ENCODE results near the gene CREB5. TPM values are rescaled to one million over a fixed set of nuclear protein-coding genes. Genes with fewer than 3 reads are reported as not detected.
A peak's percentile ranks its signal among the peaks of the same experiment; 100 is the strongest.

Gene CREB5
- total RNA-seq, 4 donors from 2014 or later, result 0.90 to 10.1 (median 4.9) TPM

DNA sequence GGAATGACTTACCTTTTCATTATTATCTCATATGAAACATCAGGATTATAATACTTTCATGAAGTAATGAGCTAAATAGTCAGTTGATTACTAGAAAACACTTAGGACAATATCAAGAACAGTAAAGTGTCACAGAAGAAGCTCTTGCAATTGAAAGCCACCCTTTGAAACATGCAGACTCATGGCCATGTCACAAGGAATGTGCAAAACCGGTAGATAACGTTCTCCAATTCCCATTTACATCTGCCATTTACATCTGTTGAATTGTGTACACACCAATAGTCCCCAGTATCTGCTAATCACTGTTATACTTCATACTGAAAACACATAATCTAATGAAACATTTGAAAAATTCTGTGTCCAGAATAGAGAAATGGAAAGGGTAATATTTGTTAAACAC, 237.5 kb downstream of the CREB5 start:
- DNase-seq (no peak), ATAC-seq (no peak)
- in situ Hi-C loops (cut with MboI; ENCODE audit: low sequenced_read_pairs in 4 of 4) (no loop called here), intact Hi-C loops (cut with DNase I; ENCODE audit: low total_unique reads) (no loop called here)
- Histone ChIP-seq H3K27me3 (no peaks in the 10 kb centered on the region), H3K4me3 (no peak overlapping the region), H3K27ac (no peak overlapping the region), H3K4me1 (peaks cover 4 to 15% of the 10 kb centered on the region in 2 donors), H3K9me3 (no peaks in the 10 kb centered on the region), H3K36me3 (no peaks in the 10 kb centered on the region)
- TF ChIP-seq POLR2A (IDR thresholded peaks at IDR 0.05), result no peak
- TF ChIP-seq, protein P1, sequence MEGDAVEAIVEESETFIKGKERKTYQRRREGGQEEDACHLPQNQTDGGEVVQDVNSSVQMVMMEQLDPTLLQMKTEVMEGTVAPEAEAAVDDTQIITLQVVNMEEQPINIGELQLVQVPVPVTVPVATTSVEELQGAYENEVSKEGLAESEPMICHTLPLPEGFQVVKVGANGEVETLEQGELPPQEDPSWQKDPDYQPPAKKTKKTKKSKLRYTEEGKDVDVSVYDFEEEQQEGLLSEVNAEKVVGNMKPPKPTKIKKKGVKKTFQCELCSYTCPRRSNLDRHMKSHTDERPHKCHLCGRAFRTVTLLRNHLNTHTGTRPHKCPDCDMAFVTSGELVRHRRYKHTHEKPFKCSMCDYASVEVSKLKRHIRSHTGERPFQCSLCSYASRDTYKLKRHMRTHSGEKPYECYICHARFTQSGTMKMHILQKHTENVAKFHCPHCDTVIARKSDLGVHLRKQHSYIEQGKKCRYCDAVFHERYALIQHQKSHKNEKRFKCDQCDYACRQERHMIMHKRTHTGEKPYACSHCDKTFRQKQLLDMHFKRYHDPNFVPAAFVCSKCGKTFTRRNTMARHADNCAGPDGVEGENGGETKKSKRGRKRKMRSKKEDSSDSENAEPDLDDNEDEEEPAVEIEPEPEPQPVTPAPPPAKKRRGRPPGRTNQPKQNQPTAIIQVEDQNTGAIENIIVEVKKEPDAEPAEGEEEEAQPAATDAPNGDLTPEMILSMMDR (IDR thresholded peaks at IDR 0.05 in 4 of 5, conservative IDR thresholded peaks at IDR 0.05 in 1 of 5), result no peak

DNA sequence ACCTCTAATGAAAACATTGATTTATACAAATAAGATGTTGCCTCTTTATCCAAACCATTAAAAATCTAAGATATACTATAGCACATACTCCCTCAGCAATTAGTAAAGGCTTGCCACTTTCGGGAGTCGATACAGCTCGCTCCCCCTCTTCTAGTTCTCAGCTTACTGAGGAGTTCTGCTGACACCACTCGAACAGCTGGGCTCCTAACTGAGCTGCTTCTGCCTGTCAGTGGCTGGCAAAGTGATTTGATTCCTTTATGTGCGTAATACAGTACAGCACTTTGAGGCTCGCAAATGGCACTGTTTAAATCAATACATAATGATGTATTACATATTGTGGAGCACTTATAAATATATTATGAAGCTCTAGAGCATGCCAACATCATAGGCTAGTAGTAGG, 241.8 kb downstream of the CREB5 start:
- Histone ChIP-seq H3K27ac (no peak overlapping the region), H3K4me3 (no peak overlapping the region), H3K27me3 (no peaks in the 10 kb centered on the region), H3K9me3 (no peaks in the 10 kb centered on the region), H3K4me1 (peaks cover 0 to 3% of the 10 kb centered on the region in 2 donors), H3K36me3 (no peaks in the 10 kb centered on the region)
- ATAC-seq (peak in 1 of 2 donors; percentile 78), DNase-seq (no peak)
- no peak for TF ChIP-seq POLR2A (IDR thresholded peaks at IDR 0.05)
- TF ChIP-seq, protein P1 (IDR thresholded peaks at IDR 0.05 in 4 of 5, conservative IDR thresholded peaks at IDR 0.05 in 1 of 5), result no peak
- intact Hi-C loops (cut with DNase I; ENCODE audit: low total_unique reads) (no loop called here), in situ Hi-C loops (cut with MboI; ENCODE audit: low sequenced_read_pairs in 4 of 4) (no loop called here)

DNA sequence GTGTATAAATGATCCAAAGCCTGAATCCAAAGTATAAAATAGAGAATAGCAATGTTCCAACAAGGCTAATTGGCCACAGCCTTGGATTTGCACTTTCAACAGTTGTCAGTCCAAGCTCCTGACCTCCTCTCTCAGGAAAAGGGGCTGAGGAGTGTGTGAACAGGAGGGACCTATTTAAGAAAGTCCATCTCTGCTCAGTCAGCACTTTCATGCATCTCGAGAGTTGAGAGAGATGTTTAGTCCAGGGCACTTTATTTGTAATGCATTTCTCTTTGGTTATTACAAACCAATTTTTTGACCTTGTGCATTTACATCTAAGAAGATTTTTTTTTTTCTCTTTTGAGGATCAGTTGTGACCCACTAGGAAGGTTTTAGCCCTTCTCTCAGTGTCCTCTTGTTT, 244.2 kb downstream of the CREB5 start:
- ATAC-seq (no peak), DNase-seq (no peak)
- intact Hi-C loops (cut with DNase I; ENCODE audit: low total_unique reads) (no loop called here), in situ Hi-C loops (cut with MboI; ENCODE audit: low sequenced_read_pairs in 4 of 4) (no loop called here)
- Histone ChIP-seq H3K4me1 (peaks cover 0 to 3% of the 10 kb centered on the region in 2 donors), H3K27me3 (no peaks in the 10 kb centered on the region), H3K27ac (no peak overlapping the region), H3K36me3 (no peaks in the 10 kb centered on the region), H3K9me3 (peaks cover 0 to 5% (median 0%) of the 10 kb centered on the region in 3 donors), H3K4me3 (no peak overlapping the region)
- no peak for TF ChIP-seq POLR2A (IDR thresholded peaks at IDR 0.05)
- TF ChIP-seq, protein P1 (IDR thresholded peaks at IDR 0.05 in 4 of 5, conservative IDR thresholded peaks at IDR 0.05 in 1 of 5), result no peak

DNA sequence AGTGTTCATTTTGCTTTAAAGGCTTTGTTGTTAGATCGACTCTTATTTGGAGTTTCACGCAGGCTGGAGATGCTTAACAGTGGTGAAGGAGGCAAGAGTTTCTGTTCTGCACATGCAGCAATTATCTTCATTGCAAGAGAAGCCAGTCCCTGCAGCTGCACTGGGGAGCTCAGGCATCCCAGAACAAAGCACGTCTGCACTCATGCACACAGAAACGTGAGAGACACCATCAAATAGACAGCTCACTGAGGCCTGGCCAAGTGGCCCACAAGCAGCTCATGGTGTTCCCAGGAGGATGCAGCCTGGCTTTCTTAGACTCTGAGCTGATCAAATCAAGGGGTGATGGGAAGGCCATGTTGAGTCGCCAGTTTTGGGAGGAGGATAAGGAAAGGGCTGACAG, 246.1 kb downstream of the CREB5 start:
- in situ Hi-C loops (cut with MboI; ENCODE audit: low sequenced_read_pairs in 4 of 4), result no loop called here
- no peak for DNase-seq
- H3K4me3 ChIP-seq, result no peak overlapping the region
- no peaks in the 10 kb centered on the region for H3K36me3 ChIP-seq
- H3K27me3 ChIP-seq, result no peaks in the 10 kb centered on the region
- no peak overlapping the region for H3K27ac ChIP-seq
- no peak for ATAC-seq
- peaks cover 0 to 5% (median 0%) of the 10 kb centered on the region in 3 donors for H3K9me3 ChIP-seq
- TF ChIP-seq, protein P1 (IDR thresholded peaks at IDR 0.05 in 4 of 5, conservative IDR thresholded peaks at IDR 0.05 in 1 of 5), result no peak
- TF ChIP-seq POLR2A (IDR thresholded peaks at IDR 0.05), result no peak
- H3K4me1 ChIP-seq, result peaks cover 0 to 3% of the 10 kb centered on the region in 2 donors
- intact Hi-C loops (cut with DNase I; ENCODE audit: low total_unique reads), result no loop called here

DNA sequence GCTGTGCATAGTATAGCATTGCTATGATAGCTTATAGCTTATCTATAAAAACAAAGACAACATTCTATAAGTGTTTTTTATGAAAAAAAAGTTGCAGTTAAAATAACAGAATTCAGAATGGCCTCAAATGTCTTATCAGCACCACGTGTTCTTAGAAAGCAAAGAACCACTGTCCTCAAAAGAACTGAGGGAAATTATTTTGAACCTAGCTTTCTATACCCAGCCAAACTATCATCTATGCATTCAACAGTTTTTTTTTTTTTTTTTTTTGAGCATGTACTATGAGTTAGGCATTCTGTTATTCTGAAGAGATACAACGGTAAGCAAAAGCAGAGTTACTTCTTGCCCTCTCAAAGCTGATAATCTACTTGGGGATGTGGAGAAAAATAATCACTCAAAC, 247.8 kb downstream of the CREB5 start:
- Histone ChIP-seq H3K36me3 (no peaks in the 10 kb centered on the region), H3K4me1 (no peaks in the 10 kb centered on the region), H3K27ac (no peak overlapping the region), H3K27me3 (no peaks in the 10 kb centered on the region), H3K4me3 (no peak overlapping the region), H3K9me3 (peaks cover 0 to 5% (median 0%) of the 10 kb centered on the region in 3 donors)
- TF ChIP-seq POLR2A (IDR thresholded peaks at IDR 0.05), result no peak
- TF ChIP-seq, protein P1 (IDR thresholded peaks at IDR 0.05 in 4 of 5, conservative IDR thresholded peaks at IDR 0.05 in 1 of 5), result no peak
- DNase-seq, result no peak
- in situ Hi-C loops (cut with MboI; ENCODE audit: low sequenced_read_pairs in 4 of 4) (no loop called here), intact Hi-C loops (cut with DNase I; ENCODE audit: low total_unique reads) (no loop called here)
- no peak for ATAC-seq

All from gastrocnemius medialis (tissue), 4 donors.